Ishikawa (cell line): ENCODE measurements around the gene SLC25A13.

Experiments
- CEBPB ChIP-seq: IDR thresholded peaks from 2 replicates; pipeline ENCODE4 v1.6.1; 2012
- CREB1 ChIP-seq: IDR thresholded peaks from 2 replicates; pipeline ENCODE4 v1.6.1; 2012; ENCODE audit warnings: low read depth
- EGR1 ChIP-seq: IDR thresholded peaks from 2 replicates; pipeline ENCODE4 v1.6.1; 2012
- EP300 ChIP-seq: IDR thresholded peaks from 2 replicates; pipeline ENCODE4 v1.6.1; 2012; ENCODE audit warnings: borderline replicate concordance
- FOXM1 ChIP-seq: IDR thresholded peaks from 2 replicates; pipeline ENCODE4 v1.6.1; 2012; ENCODE audit warnings: low read depth, borderline replicate concordance
- NFIC ChIP-seq: IDR thresholded peaks from 2 replicates; pipeline ENCODE4 v1.6.1; 2012
- RAD21 ChIP-seq: IDR thresholded peaks from 2 replicates; pipeline ENCODE4 v1.6.1; 2012; ENCODE audit warnings: low read depth
- TAF1 ChIP-seq: IDR thresholded peaks from 2 replicates; pipeline ENCODE4 v1.6.1; 2012; ENCODE audit warnings: low read depth, mild to moderate bottlenecking
- TCF12 ChIP-seq: IDR thresholded peaks from 2 replicates; pipeline ENCODE4 v1.6.1; 2012; ENCODE audit warnings: low read depth
- TEAD4 ChIP-seq: IDR thresholded peaks from 2 replicates; pipeline ENCODE4 v1.6.1; 2012
- YY1 ChIP-seq: IDR thresholded peaks from 2 replicates; pipeline ENCODE4 v1.6.1; 2012; ENCODE audit warnings: low read depth
- ZBTB7A ChIP-seq: IDR thresholded peaks from 2 replicates; pipeline ENCODE4 v1.6.1; 2012; ENCODE audit warnings: low read depth
- TF ChIP-seq, protein P1 (sequence below): IDR thresholded peaks from 2 replicates; pipeline ENCODE4 v1.6.1; 2012
- TF ChIP-seq, protein P2 (sequence below): IDR thresholded peaks from 2 replicates; pipeline ENCODE4 v1.6.1; 2012
- TF ChIP-seq, protein P3 (sequence below): IDR thresholded peaks from 2 replicates; pipeline ENCODE4 v1.6.1; 2012; ENCODE audit warnings: low read depth, mild to moderate bottlenecking

The SLC25A13 gene

GRCh38 chr7:96181174-96181573 lies 140.7 kb downstream of the SLC25A13 start:
- TF ChIP-seq EP300 (no peak), YY1 (no peak), NFIC (no peak), EGR1 (no peak), ZBTB7A (no peak), CREB1 (no peak), FOXM1 (no peak), TAF1 (no peak)
- TF ChIP-seq, protein P1, sequence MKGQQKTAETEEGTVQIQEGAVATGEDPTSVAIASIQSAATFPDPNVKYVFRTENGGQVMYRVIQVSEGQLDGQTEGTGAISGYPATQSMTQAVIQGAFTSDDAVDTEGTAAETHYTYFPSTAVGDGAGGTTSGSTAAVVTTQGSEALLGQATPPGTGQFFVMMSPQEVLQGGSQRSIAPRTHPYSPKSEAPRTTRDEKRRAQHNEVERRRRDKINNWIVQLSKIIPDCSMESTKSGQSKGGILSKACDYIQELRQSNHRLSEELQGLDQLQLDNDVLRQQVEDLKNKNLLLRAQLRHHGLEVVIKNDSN, result no peak

DNA sequence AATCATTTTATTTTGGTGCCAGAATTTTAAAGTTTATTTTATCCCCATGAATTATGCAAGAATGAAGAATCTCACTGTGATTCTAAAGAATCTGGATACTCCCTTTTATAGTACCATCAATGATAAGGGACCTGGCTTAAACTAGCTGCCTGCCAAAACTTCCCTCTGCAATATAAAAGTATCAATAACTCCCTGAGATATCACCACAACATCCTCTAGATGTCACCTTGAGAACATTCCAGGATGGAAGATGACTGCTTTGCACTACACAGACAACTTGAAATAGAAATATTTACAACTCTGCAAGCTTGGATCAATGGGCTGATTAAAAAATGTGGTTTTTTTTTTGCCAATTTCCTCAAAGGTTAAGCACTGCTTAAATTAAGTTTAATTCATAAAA lies 142.1 kb downstream of the SLC25A13 start:
- TF ChIP-seq, protein P2, sequence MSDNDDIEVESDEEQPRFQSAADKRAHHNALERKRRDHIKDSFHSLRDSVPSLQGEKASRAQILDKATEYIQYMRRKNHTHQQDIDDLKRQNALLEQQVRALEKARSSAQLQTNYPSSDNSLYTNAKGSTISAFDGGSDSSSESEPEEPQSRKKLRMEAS, result no peak
- TF ChIP-seq TAF1 (no peak), RAD21 (peak; percentile 27; the same call in 1 of the 2 replicates)

DNA sequence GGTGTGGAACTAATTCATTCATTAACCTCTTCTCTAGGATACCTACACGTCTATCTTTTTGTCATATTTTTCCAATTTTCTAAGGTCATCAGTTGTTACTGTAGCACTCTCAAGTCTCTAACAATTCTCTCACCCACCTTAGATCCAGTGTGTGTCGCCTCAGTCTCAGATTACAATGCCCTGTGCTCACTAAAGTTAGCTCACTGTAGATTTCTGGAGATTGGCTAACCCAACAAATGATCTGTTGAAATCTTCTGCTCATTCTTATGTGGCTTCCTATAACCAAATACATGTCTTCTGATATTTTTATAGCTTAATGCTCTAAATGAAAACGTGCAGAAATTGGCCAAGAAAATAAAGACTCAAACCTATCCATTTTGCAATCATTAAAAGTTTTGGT lies 142.6 kb downstream of the SLC25A13 start:
- TF ChIP-seq TAF1 (no peak), TCF12 (no peak), CREB1 (no peak), FOXM1 (no peak), EP300 (no peak), TEAD4 (no peak), YY1 (no peak), NFIC (no peak), EGR1 (no peak), RAD21 (no peak), CEBPB (no peak), ZBTB7A (no peak)
- TF ChIP-seq, protein P3, sequence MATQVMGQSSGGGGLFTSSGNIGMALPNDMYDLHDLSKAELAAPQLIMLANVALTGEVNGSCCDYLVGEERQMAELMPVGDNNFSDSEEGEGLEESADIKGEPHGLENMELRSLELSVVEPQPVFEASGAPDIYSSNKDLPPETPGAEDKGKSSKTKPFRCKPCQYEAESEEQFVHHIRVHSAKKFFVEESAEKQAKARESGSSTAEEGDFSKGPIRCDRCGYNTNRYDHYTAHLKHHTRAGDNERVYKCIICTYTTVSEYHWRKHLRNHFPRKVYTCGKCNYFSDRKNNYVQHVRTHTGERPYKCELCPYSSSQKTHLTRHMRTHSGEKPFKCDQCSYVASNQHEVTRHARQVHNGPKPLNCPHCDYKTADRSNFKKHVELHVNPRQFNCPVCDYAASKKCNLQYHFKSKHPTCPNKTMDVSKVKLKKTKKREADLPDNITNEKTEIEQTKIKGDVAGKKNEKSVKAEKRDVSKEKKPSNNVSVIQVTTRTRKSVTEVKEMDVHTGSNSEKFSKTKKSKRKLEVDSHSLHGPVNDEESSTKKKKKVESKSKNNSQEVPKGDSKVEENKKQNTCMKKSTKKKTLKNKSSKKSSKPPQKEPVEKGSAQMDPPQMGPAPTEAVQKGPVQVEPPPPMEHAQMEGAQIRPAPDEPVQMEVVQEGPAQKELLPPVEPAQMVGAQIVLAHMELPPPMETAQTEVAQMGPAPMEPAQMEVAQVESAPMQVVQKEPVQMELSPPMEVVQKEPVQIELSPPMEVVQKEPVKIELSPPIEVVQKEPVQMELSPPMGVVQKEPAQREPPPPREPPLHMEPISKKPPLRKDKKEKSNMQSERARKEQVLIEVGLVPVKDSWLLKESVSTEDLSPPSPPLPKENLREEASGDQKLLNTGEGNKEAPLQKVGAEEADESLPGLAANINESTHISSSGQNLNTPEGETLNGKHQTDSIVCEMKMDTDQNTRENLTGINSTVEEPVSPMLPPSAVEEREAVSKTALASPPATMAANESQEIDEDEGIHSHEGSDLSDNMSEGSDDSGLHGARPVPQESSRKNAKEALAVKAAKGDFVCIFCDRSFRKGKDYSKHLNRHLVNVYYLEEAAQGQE, result no peak
- TF ChIP-seq, protein P2, result no peak
- TF ChIP-seq, protein P1, result no peak

DNA sequence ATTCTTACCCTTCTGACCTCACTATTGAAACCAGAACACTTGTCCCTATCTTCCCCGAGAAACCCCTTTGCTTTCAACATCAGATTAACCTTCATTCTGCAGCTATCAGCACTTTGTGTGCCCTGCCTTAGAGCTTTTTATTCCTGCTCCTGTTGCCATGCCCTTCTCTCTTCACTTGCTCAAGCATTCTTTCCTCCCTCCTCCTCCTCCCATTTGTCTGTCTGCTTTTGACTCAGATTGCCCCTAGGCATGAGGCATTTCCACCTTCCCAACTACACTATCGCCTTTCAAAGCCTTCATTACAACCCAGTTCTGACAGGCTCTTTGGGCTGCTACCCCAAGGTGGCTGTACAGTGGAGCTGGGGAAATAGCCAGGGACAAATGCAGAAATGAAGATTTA lies 143.3 kb downstream of the SLC25A13 start:
- TF ChIP-seq EGR1 (no peak), NFIC (no peak), TAF1 (no peak), CEBPB (no peak), FOXM1 (no peak), TCF12 (no peak)
- TF ChIP-seq, protein P3, result no peak
- TF ChIP-seq, protein P1, result no peak

DNA sequence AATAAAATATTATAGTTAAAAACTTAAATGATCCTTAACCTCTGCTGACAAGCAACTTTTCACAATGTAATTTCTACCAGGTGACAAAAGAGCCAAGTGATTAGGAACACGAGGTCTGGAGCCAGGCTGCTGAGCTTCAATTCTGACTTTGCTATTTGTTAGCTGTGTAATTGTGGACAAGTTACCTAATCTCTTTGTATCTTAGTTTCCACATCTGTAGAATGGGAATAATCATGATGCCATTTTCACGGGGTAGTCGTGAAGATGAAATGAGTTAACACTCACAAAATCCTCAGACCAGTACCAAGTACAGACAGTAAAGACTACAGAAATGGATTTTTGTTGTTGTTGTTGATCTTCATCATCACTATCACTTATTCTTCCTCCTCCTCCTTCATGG lies 144.5 kb downstream of the SLC25A13 start:
- no peak for TF ChIP-seq YY1
- TF ChIP-seq TEAD4, result no peak
- TF ChIP-seq, protein P3, result no peak
- no peak for TF ChIP-seq CREB1
- no peak for TF ChIP-seq EP300
- TF ChIP-seq, protein P2, result no peak
- TF ChIP-seq FOXM1, result no peak
- TF ChIP-seq RAD21, result no peak
- TF ChIP-seq TCF12, result no peak
- TF ChIP-seq EGR1, result no peak
- no peak for TF ChIP-seq CEBPB
- TF ChIP-seq TAF1, result no peak
- TF ChIP-seq, protein P1, result no peak
- TF ChIP-seq NFIC, result no peak
- TF ChIP-seq ZBTB7A, result no peak
